Cardiac fibroblast (primary cell): ENCODE measurements around the gene DCPS.

Source experiments
- DNase-seq, 2 donors: peaks; one replicate each; pipeline versions ENCODE4 v3.0.0 to v3.0.0-alpha.2; 2010; ENCODE audit warnings: low read depth in 2 of 2
- H3K4me3 ChIP-seq, 2 donors: replicated peaks in 1 of 2; 1 replicate in 1 of 2; 2 replicates in 1 of 2; pipeline ENCODE4 v1.5.1; 2011; ENCODE audit warnings: low read depth in 2 of 2, low read length in 2 of 2, mild to moderate bottlenecking in 2 of 2, moderate library complexity in 1 of 2
- CTCF ChIP-seq: IDR thresholded peaks from one replicate; pipeline ENCODE4 v1.5.1; 2011; ENCODE audit warnings: low read depth, mild to moderate bottlenecking, low read length, inconsistent platforms

The DCPS gene

DNA sequence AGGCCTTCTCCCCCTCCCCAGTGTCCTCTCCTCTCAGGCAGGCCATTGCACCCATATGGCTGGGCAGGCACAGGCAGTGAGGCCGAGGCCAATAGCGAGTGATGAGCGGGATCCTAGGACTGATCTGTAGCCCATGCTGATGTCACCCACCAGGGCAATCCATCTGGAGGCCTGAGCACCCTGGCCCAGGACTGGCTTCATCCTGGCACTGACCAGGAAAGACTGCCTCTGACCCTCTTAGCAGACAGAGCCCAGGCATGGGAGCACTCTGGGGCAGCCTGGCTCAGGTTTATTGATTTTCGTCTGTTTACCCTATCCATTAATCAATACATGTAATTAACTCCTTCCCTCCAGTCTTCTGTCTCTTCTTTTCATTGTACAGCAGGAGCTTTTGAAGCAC, 26.1 kb upstream of the DCPS start:
- no peak overlapping the region for H3K4me3 ChIP-seq
- TF ChIP-seq CTCF, result no peak
- no peak for DNase-seq

DNA sequence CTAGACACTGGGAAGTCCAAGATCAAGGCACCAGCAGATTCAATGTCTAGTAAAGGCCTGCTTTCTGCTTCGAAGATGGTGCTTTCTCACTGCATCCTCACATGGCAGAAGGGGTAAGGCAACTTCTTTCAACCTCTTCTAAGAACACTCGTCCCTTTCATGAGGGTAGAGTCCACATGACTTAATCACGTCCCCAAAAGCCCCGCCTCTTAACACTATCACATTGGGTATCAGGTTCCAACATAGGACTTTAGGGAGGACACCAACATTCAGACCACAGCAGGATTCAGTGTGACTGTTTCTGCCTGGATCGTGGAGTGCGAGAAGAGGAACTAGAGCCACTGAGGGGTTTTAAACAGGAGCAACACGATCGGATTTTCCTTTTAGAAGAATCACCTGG, 24.7 kb upstream of the DCPS start:
- DNase-seq, result no peak
- no peak overlapping the region for H3K4me3 ChIP-seq
- no peak for TF ChIP-seq CTCF

- TF ChIP-seq CTCF, result no peak
- DNase-seq, result no peak
- H3K4me3 ChIP-seq, result no peak overlapping the region
Observed at GRCh38 chr11:126280595-126280994, 23.3 kb upstream of the DCPS start.

DNA sequence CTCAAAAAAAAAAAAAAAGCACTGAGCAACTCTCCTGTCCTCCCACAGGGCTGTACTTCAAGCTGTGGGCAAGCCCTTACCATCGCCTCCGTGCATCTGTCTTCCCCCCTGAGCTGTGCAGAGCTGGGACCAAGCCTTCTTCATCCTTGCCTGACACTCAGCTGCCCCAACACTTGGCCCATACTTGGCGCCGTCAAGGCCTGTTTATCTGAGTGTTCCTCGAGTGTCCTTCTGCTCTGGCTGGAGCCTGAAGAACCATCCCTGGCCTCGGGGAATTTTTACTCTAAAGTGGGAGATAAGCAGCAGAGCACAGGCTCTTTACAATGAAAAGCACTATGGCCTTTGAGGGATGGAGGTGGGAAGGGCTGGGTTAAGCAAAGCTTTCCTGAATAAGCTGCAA, 22.6 kb upstream of the DCPS start:
- no peak overlapping the region for H3K4me3 ChIP-seq
- no peak for DNase-seq
- TF ChIP-seq CTCF, result no peak

GRCh38 chr11:126281666-126282175, 22.1 kb upstream of the DCPS start:
- H3K4me3 ChIP-seq, result no peak overlapping the region
- TF ChIP-seq CTCF, result no peak
- DNase-seq, result no peak

- no peak for TF ChIP-seq CTCF
- H3K4me3 ChIP-seq, result peak overlapping the region; percentile 46 to 69
- DNase-seq, result peak; percentile 43 to 52
Observed at GRCh38 chr11:126282361-126282735, 21.5 kb upstream of the DCPS start.
